Measurements from ENCODE around the gene MCUR1. TPM values are rescaled to one million over a fixed set of nuclear protein-coding genes. Genes with fewer than 3 reads are reported as not detected.
"Not testable (repeated sequence)": the region's sequence is repeated elsewhere in the genome, so short reads cannot be mapped to it uniquely, and the experiment has no call there.

MCUR1 gene
- total and polyA plus RNA-seq, 8 donors: 2.3 to 16.4 (median 8.9) TPM

- no peaks in the 10 kb centered on the region for H3K36me3 ChIP-seq
- no peaks in the 10 kb centered on the region for H3K4me1 ChIP-seq
- H3K9me3 ChIP-seq: no peaks in the 10 kb centered on the region
- DNase-seq: peak in 1 of 2 donors; percentile 9
- no peak overlapping the region for H3K4me3 ChIP-seq
- intact Hi-C loops (cut with DNase I; ENCODE audit: low total_unique reads): no loop called here
- TF ChIP-seq POLR2AphosphoS5 (IDR thresholded peaks at IDR 0.05): no peak
- no peak for TF ChIP-seq EP300 (IDR thresholded peaks at IDR 0.05)
- no peak for TF ChIP-seq CTCF (IDR thresholded peaks at IDR 0.05)
- TF ChIP-seq POLR2A (IDR thresholded peaks at IDR 0.05): no peak
- WGBS, 5 donors: 83 to 93% (median 89%) methylated on average over 9 of the region's 9 CpGs
- H3K27ac ChIP-seq: no peak overlapping the region
- H3K27me3 ChIP-seq: no peaks in the 10 kb centered on the region
Observed at GRCh38 chr6:13776602-13777001, 37.8 kb downstream of the MCUR1 start.

GRCh38 chr6:13775466-13775865 is 38.9 kb downstream of the MCUR1 start:
- H3K27ac ChIP-seq; intact Hi-C loops (cut with DNase I; ENCODE audit: low total_unique reads); H3K9me3 ChIP-seq; H3K27me3 ChIP-seq; H3K4me1 ChIP-seq; DNase-seq; H3K36me3 ChIP-seq; H3K4me3 ChIP-seq: not testable (repeated sequence)
- 84 to 99% (median 90%) methylated on average over 9 of the region's 9 CpGs for WGBS, 5 donors

GRCh38 chr6:13772358-13773030 is 41.9 kb downstream of the MCUR1 start:
- peak in 1 of 2 donors; percentile 16 for DNase-seq
- 93 to 97% (median 97%) methylated on average over 17 to 35 of the region's 35 CpGs for WGBS, 5 donors
- intact Hi-C loops (cut with DNase I; ENCODE audit: low total_unique reads): not testable (repeated sequence)

GRCh38 chr6:13769655-13770053 is 44.7 kb downstream of the MCUR1 start:
- DNase-seq: peak in 1 of 2 donors; percentile 7
- intact Hi-C loops (cut with DNase I; ENCODE audit: low total_unique reads): no loop called here
- WGBS, 5 donors: 76 to 93% (median 87%) methylated on average over 11 to 27 of the region's 27 CpGs
- Histone ChIP-seq H3K36me3 (no peaks in the 10 kb centered on the region), H3K27me3 (no peaks in the 10 kb centered on the region), H3K4me1 (peaks cover 0 to 23% (median 7%) of the 10 kb centered on the region in 4 donors), H3K27ac (no peak overlapping the region), H3K4me3 (no peak overlapping the region), H3K9me3 (no peaks in the 10 kb centered on the region)
- TF ChIP-seq CTCF (IDR thresholded peaks at IDR 0.05) (no peak), EP300 (IDR thresholded peaks at IDR 0.05) (no peak)

More at GRCh38 chr6:13772358-13773030, 41.9 kb downstream of the MCUR1 start:
- H3K36me3 ChIP-seq, H3K27me3 ChIP-seq, H3K27ac ChIP-seq, H3K4me1 ChIP-seq, H3K9me3 ChIP-seq, H3K4me3 ChIP-seq: not testable (repeated sequence)

- TF ChIP-seq CTCF (IDR thresholded peaks at IDR 0.05): no peak
- Histone ChIP-seq H3K4me1 (peaks cover 0 to 23% (median 7%) of the 10 kb centered on the region in 4 donors), H3K9me3 (no peaks in the 10 kb centered on the region), H3K27me3 (no peaks in the 10 kb centered on the region), H3K27ac (no peak overlapping the region), H3K4me3 (no peak overlapping the region), H3K36me3 (no peaks in the 10 kb centered on the region)
- intact Hi-C loops (cut with DNase I; ENCODE audit: low total_unique reads): no loop called here
- WGBS, 5 donors: 94 to 98% (median 96%) methylated on average over 27 to 47 of the region's 47 CpGs
- peak in 1 of 2 donors; percentile 22 for DNase-seq
Observed at GRCh38 chr6:13769034-13769654, 45.2 kb downstream of the MCUR1 start.
